Mesendoderm (in vitro differentiated cells): Measurements from ENCODE around the gene ACTN1.

Experiments used
- DNase-seq: peaks from one replicate; pipeline ENCODE4 v3.0.0; 2013
- H2AK5ac ChIP-seq: 2 replicates; pipeline ENCODE4 v1.6.1; 2013; ENCODE audit warnings: low read length, inconsistent platforms
- H2BK120ac ChIP-seq: 2 replicates; pipeline ENCODE4 v1.6.1; 2013; ENCODE audit warnings: low read depth, mild to moderate bottlenecking, low read length, moderate library complexity, mixed read lengths
- H2BK15ac ChIP-seq: replicated peaks from 2 replicates; pipeline ENCODE4 v1.6.1; 2013; ENCODE audit warnings: low read depth, mild to moderate bottlenecking, moderate library complexity
- H2BK5ac ChIP-seq: 2 replicates; pipeline ENCODE4 v1.6.1; 2013; ENCODE audit warnings: low read length, inconsistent platforms
- H3K18ac ChIP-seq: 2 replicates; pipeline ENCODE4 v1.6.1; 2013; ENCODE audit warnings: mild to moderate bottlenecking, low read length, mixed read lengths
- H3K23ac ChIP-seq: one replicate; pipeline ENCODE4 v1.6.1; 2013; ENCODE audit warnings: low read length
- H3K27ac ChIP-seq: 2 replicates; pipeline ENCODE4 v1.5.1; 2013; ENCODE audit warnings: low read depth, mild to moderate bottlenecking, inconsistent platforms, low read length, moderate library complexity
- H3K27me3 ChIP-seq: 2 replicates; pipeline ENCODE4 v1.6.1; 2013; ENCODE audit warnings: low read length, control low read depth, mild to moderate bottlenecking, inconsistent platforms; ENCODE audit not compliant: insufficient read depth, poor library complexity
- H3K36me3 ChIP-seq: 2 replicates; pipeline ENCODE4 v1.6.1; 2013; ENCODE audit warnings: low read length, inconsistent platforms; ENCODE audit not compliant: control insufficient read depth, insufficient read depth
- H3K4ac ChIP-seq: one replicate; pipeline ENCODE4 v1.6.1; 2013; ENCODE audit warnings: low read depth, mild to moderate bottlenecking, low read length, moderate library complexity
- H3K4me1 ChIP-seq: 2 replicates; pipeline ENCODE4 v1.6.1; 2013; ENCODE audit warnings: low read depth, low read length, inconsistent platforms; ENCODE audit not compliant: control insufficient read depth
- H3K4me2 ChIP-seq: 2 replicates; pipeline ENCODE4 v1.6.1; 2013; ENCODE audit warnings: low read length
- H3K4me3 ChIP-seq: 2 replicates; pipeline ENCODE4 v1.5.1; 2013; ENCODE audit warnings: mild to moderate bottlenecking, low read length
- H3K56ac ChIP-seq: one replicate; pipeline ENCODE4 v1.6.1; 2013; ENCODE audit warnings: low read length
- H3K79me1 ChIP-seq: 2 replicates; pipeline ENCODE4 v1.6.1; 2013; ENCODE audit warnings: low read length, inconsistent platforms
- H3K79me2 ChIP-seq: 2 replicates; pipeline ENCODE4 v1.6.1; 2013; ENCODE audit warnings: mild to moderate bottlenecking, low read length; ENCODE audit not compliant: control insufficient read depth, insufficient read depth
- H3K9ac ChIP-seq: 2 replicates; pipeline ENCODE4 v1.6.1; 2013; ENCODE audit warnings: low read length, inconsistent platforms
- H4K5ac ChIP-seq: one replicate; pipeline ENCODE4 v1.6.1; 2013; ENCODE audit warnings: low read length
- H4K8ac ChIP-seq: one replicate; pipeline ENCODE4 v1.6.1; 2013; ENCODE audit warnings: low read depth, mild to moderate bottlenecking, control low read depth, low read length, moderate library complexity
- WGBS: extraction: QIAGEN DNeasy Blood & Tissue Kit; methylation state at CpG from one replicate; pipeline ENCODE4 v1.1.7; 2013; ENCODE audit warnings: low lambda C conversion rate, missing lambda C conversion rate; ENCODE audit not compliant: insufficient coverage; ENCODE audit errors: extremely low coverage; 5-methylcytosine and 5-hydroxymethylcytosine counted together

Gene ACTN1

DNA sequence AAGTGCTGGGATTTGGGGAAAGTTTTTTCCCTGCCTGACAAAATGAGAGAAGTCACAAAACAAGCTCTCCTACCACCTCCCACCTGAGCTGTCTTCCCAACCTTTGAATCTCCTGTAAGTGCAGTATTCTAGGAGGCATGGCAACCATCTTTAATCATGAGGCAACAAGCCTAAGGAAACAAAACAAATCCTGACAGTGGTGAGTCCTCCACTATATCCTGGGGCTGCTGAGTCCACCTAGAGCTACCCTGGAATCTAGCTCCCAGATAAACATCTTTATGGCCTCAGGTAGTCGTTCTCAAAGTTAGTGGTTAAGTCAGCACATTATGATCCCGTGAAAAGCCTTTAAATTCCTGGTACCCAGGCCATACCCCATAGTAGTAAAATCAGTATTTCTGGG, 22.3 kb upstream of the ACTN1 start:
- no peak overlapping the region for H2BK15ac ChIP-seq
- no peak overlapping the region for H2AK5ac ChIP-seq
- no peak overlapping the region for H4K5ac ChIP-seq

DNA sequence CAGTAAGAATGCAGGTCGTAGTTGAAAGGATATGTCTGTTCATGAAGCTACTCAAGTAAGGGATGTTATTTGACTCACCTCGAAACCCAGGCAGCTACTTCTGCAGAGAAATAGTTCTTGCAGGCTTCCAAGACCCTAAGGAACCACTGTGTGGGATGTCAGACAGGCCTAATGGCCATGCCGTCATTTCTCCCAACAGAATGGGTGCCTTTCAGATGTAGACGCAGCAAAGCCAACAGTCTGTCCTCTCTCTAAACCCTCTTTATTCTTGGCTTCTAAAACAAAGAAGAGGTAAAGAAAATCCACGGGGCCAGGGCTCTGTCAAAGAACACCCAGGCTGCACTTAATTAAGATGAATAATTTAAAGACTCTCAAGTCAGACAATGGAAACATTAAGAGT, 19.0 kb upstream of the ACTN1 start:
- Histone ChIP-seq H2BK15ac (no peak overlapping the region), H3K4ac (no peak overlapping the region), H3K4me1 (no peaks in the 10 kb centered on the region), H2BK5ac (no peak overlapping the region), H3K18ac (no peak overlapping the region), H3K4me2 (no peak overlapping the region), H3K23ac (no peak overlapping the region), H3K27ac (no peak overlapping the region), H3K27me3 (no peaks in the 10 kb centered on the region), H4K5ac (no peak overlapping the region), H3K9ac (no peak overlapping the region), H4K8ac (no peak overlapping the region), H3K79me2 (no peaks in the 10 kb centered on the region), H3K79me1 (no peaks in the 10 kb centered on the region), H3K4me3 (no peak overlapping the region), H2AK5ac (no peak overlapping the region), H2BK120ac (no peak overlapping the region), H3K56ac (no peak overlapping the region), H3K36me3 (no peaks in the 10 kb centered on the region)
- no CpG with 5 or more reads among the region's 5 CpGs for WGBS
- DNase-seq, result no peak

More for the DNA sequence above, 22.3 kb upstream of the ACTN1 start:
- Histone ChIP-seq H3K4me2 (no peak overlapping the region), H4K8ac (no peak overlapping the region), H3K18ac (no peak overlapping the region), H2BK5ac (no peak overlapping the region), H3K9ac (no peak overlapping the region), H2BK120ac (no peak overlapping the region), H3K56ac (no peak overlapping the region), H3K4me1 (peaks cover 7% of the 10 kb centered on the region), H3K27me3 (no peaks in the 10 kb centered on the region), H3K79me2 (no peaks in the 10 kb centered on the region), H3K4ac (no peak overlapping the region), H3K27ac (no peak overlapping the region), H3K4me3 (no peak overlapping the region), H3K79me1 (no peaks in the 10 kb centered on the region), H3K23ac (no peak overlapping the region), H3K36me3 (no peaks in the 10 kb centered on the region)
- no CpG with 5 or more reads among the region's 2 CpGs for WGBS
- peak; percentile 37 for DNase-seq

DNA sequence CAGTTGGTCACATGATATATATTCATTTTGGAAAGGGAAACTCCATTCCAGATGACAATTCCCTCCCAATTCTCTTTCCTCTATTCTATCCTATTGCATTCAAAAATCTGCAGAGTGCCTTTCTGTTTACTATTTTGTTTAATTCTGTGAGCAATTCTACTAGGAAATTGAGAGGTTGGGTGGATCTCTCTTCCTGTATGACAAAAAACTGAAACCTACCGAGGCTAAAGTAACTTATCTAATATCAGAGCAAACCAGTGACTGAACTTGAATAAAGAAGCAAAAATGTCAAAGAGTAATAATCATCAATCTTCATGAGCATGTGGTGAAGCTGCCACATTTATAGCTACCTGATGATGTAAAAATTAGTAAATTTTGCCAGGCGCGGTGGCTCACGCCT, 16.6 kb upstream of the ACTN1 start:
- Histone ChIP-seq H2BK120ac (no peak overlapping the region), H2AK5ac (no peak overlapping the region), H3K18ac (no peak overlapping the region), H3K9ac (no peak overlapping the region), H3K23ac (no peak overlapping the region), H4K5ac (no peak overlapping the region), H4K8ac (no peak overlapping the region), H3K56ac (no peak overlapping the region), H3K36me3 (no peaks in the 10 kb centered on the region), H3K79me2 (no peaks in the 10 kb centered on the region), H3K27me3 (no peaks in the 10 kb centered on the region), H3K4ac (no peak overlapping the region), H3K27ac (no peak overlapping the region), H3K79me1 (no peaks in the 10 kb centered on the region), H3K4me1 (no peaks in the 10 kb centered on the region), H2BK5ac (no peak overlapping the region), H3K4me3 (no peak overlapping the region), H3K4me2 (no peak overlapping the region), H2BK15ac (no peak overlapping the region)
- WGBS, result no CpG with 5 or more reads among the region's 4 CpGs
- DNase-seq, result no peak

DNA sequence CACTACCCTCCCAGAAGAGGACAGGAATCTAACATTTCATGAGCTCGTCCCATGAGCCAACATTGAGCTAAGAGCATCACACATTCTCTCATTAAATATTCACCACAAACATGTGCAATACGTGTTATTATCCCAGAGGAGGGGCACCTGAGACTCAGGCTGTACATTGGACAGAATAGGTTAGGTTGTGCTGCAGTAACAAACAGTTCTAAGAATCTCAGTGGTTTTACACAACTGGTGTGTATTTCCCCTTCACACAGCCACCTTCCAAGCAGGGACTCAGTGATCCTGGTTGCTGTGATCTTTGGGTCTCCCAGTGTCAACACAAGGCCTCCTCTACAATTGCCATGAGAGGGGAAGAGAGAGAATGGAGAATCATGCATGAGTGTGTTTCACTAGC, 15.0 kb upstream of the ACTN1 start:
- Histone ChIP-seq H3K56ac (no peak overlapping the region), H4K5ac (no peak overlapping the region), H3K27me3 (no peaks in the 10 kb centered on the region), H3K79me1 (no peaks in the 10 kb centered on the region), H3K18ac (no peak overlapping the region), H4K8ac (no peak overlapping the region), H3K4ac (no peak overlapping the region), H2AK5ac (no peak overlapping the region), H3K27ac (no peak overlapping the region), H3K4me2 (no peak overlapping the region), H3K36me3 (no peaks in the 10 kb centered on the region), H2BK5ac (no peak overlapping the region), H2BK120ac (no peak overlapping the region), H3K4me3 (no peak overlapping the region), H3K79me2 (no peaks in the 10 kb centered on the region), H2BK15ac (no peak overlapping the region), H3K4me1 (no peaks in the 10 kb centered on the region), H3K9ac (no peak overlapping the region), H3K23ac (no peak overlapping the region)
- no peak for DNase-seq
- WGBS, result no CpG with 5 or more reads among the region's 2 CpGs

DNA sequence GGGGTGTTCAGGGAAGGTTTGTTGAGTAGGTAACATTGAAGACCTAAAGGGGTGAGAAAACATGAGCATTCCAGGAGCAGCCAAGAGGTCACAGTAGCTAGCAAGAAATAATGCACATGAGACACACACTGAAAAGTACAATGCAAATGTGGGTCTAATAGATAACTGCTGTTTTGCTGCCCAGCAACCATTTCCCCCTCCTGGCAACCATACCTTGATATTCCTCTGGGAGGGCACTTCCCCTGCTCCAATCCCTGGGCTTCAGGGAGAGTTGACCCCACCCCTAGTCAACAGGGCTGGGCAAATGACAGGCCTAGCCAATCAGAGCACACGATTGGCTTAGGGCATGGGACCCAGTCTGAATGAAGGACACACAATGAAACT, 8.5 kb upstream of the ACTN1 start:
- no peak overlapping the region for H3K23ac ChIP-seq
- no peaks in the 10 kb centered on the region for H3K79me2 ChIP-seq
- no peak overlapping the region for H3K9ac ChIP-seq
- H3K27me3 ChIP-seq, result no peaks in the 10 kb centered on the region
- no peaks in the 10 kb centered on the region for H3K79me1 ChIP-seq
- no peak overlapping the region for H2BK15ac ChIP-seq
- peak overlapping the region; percentile 60 for H3K56ac ChIP-seq
- H3K4me1 ChIP-seq, result no peaks in the 10 kb centered on the region
- no peak overlapping the region for H2AK5ac ChIP-seq
- H2BK120ac ChIP-seq, result no peak overlapping the region
- no peak overlapping the region for H4K5ac ChIP-seq
- no peak overlapping the region for H3K4me2 ChIP-seq
- H3K4me3 ChIP-seq, result no peak overlapping the region
- no peaks in the 10 kb centered on the region for H3K36me3 ChIP-seq
- H4K8ac ChIP-seq, result no peak overlapping the region
- H3K4ac ChIP-seq, result no peak overlapping the region
- no CpG with 5 or more reads among the region's 1 CpG for WGBS
- no peak overlapping the region for H3K27ac ChIP-seq
- no peak overlapping the region for H2BK5ac ChIP-seq
- H3K18ac ChIP-seq, result no peak overlapping the region
- peak; percentile 81 for DNase-seq

DNA sequence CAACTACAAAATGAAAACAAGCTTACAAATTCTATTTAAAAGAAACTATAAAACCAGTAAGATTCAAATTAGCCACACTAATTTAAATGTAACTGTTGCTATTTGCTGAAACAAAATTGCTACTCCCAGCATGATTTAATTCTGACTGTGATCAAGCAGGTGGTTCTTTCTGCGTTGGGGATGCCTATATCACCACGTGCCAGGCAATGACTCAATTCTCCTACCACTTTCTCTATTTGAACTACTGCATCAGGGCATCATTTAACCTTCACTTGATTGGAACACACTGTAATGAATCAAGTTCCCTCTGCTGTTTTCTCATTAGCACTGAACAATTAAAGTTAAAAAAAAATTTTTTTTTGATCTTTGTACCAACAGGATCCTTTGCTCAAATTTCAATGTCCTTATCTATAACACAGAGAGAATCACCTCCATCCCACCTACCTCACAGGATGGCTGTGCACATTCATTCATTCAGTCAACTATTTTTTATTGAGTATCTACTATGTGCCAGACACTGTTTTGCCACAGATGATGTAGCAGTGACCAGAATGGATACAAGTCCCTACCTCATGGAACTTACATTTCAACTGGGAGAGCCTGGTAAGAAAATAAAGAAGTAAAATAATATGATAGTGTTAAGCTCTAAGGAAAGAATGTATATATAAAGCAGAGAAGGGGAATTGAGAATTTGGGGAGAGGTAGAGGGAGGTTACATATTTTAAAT, 8.0 kb upstream of the ACTN1 start:
- Histone ChIP-seq H4K8ac (no peak overlapping the region), H3K9ac (no peak overlapping the region), H3K4me2 (no peak overlapping the region), H3K4me3 (no peak overlapping the region), H2BK120ac (no peak overlapping the region), H4K5ac (no peak overlapping the region), H3K36me3 (no peaks in the 10 kb centered on the region), H3K4me1 (no peaks in the 10 kb centered on the region), H3K27ac (no peak overlapping the region), H3K79me1 (no peaks in the 10 kb centered on the region), H2BK15ac (no peak overlapping the region), H3K18ac (no peak overlapping the region), H3K56ac (no peak overlapping the region), H2BK5ac (no peak overlapping the region), H3K79me2 (no peaks in the 10 kb centered on the region), H3K27me3 (no peaks in the 10 kb centered on the region), H2AK5ac (no peak overlapping the region), H3K4ac (no peak overlapping the region), H3K23ac (no peak overlapping the region)
- no CpG with 5 or more reads among the region's 2 CpGs for WGBS
- DNase-seq, result no peak
